A673 (cell line): ENCODE data around the gene HTN1. TPM values are rescaled to one million over a fixed set of nuclear protein-coding genes. Genes with fewer than 3 reads are reported as not detected.

Experiments used
- BruUV-seq: library from RNA; stranded (reverse); fragments of 400-500 nt; replicated peaks from 2 replicates; lab custom pipeline; 2021; lab: Mats Ljungman, UMichigan
- CTCF ChIA-PET: fragments of 300-600 bp; sonication (Branson Sonifier 250); formaldehyde crosslinking; loops from one replicate; lab custom pipeline; 2022; ENCODE audit warnings: antibody characterized with exemption; lab: Charles Lee
- POLR2A ChIA-PET: fragments of 300-600 bp; sonication (Branson Sonifier 250); formaldehyde crosslinking; loops from one replicate; lab custom pipeline; 2022; ENCODE audit warnings: antibody characterized with exemption; ENCODE audit not compliant: low non-redundant PET; lab: Charles Lee
- DNase-seq: peaks from one replicate; pipeline ENCODE4 v3.0.0-alpha.2; 2015; ENCODE audit warnings: low spot score
- H3K27ac ChIP-seq: fragments of 200-600 bp; sonication (generic); 2 replicates; pipeline ENCODE4 v1.5.1; 2016; ENCODE audit warnings: mixed run types, low read depth, mild to moderate bottlenecking, mixed read lengths, antibody characterized with exemption, low read length; ENCODE audit not compliant: poor library complexity, severe bottlenecking
- H3K27me3 ChIP-seq: fragments of 200-600 bp; sonication (generic); replicated peaks from 2 replicates; pipeline ENCODE4 v1.6.1; 2017; ENCODE audit warnings: mixed run types, low read depth, mild to moderate bottlenecking, mixed read lengths, antibody characterized with exemption, low read length; ENCODE audit not compliant: insufficient read depth, poor library complexity
- H3K36me3 ChIP-seq: fragments of 200-600 bp; sonication (generic); 2 replicates; pipeline ENCODE4 v1.6.1; 2016; ENCODE audit warnings: mixed run types, mild to moderate bottlenecking, mixed read lengths, antibody characterized with exemption, low read length; ENCODE audit not compliant: insufficient read depth, poor library complexity, severe bottlenecking
- H3K4me1 ChIP-seq: fragments of 200-600 bp; sonication (generic); 2 replicates; pipeline ENCODE4 v1.6.1; 2017; ENCODE audit warnings: mixed run types, mild to moderate bottlenecking, mixed read lengths, antibody characterized with exemption, low read length; ENCODE audit not compliant: insufficient read depth, poor library complexity, severe bottlenecking
- H3K4me3 ChIP-seq: fragments of 200-600 bp; sonication (generic); 2 replicates; pipeline ENCODE4 v1.5.1; 2016; ENCODE audit warnings: low read depth, mixed run types, mild to moderate bottlenecking, mixed read lengths, low read length; ENCODE audit not compliant: poor library complexity, severe bottlenecking
- H3K9me3 ChIP-seq: fragments of 200-600 bp; sonication (generic); 2 replicates; pipeline ENCODE4 v1.6.1; 2016; ENCODE audit warnings: mixed run types, low read depth, mild to moderate bottlenecking, mixed read lengths, antibody characterized with exemption, low read length; ENCODE audit not compliant: poor library complexity, severe bottlenecking
- EZH2 ChIP-seq: fragments of 200-600 bp; sonication (generic); IDR thresholded peaks from 2 replicates; pipeline ENCODE4 v1.6.1; 2017; ENCODE audit warnings: borderline replicate concordance, low read depth, mild to moderate bottlenecking, mixed read lengths, antibody characterized with exemption, low read length; ENCODE audit not compliant: poor library complexity, severe bottlenecking
- intact Hi-C: fragments of 100-400 bp; cut with micrococcal nuclease; formaldehyde crosslinking; loops from one replicate; pipeline ENCODE4 v1.10.0; 2022; ENCODE audit not compliant: unreplicated experiment
- total RNA-seq: library from RNA; stranded (reverse); gene quantifications from 2 replicates; pipeline ENCODE4 v1.2.3, GENCODE V29; 2021
- TF ChIP-seq, protein P1 (sequence below): fragments of 300-800, 200-600 bp; sonication (generic); conservative IDR thresholded peaks from 2 replicates; pipeline ENCODE4 v1.5.1; 2017; ENCODE audit warnings: low read depth, mild to moderate bottlenecking, antibody characterized with exemption, low read length, moderate library complexity, mixed read lengths

HTN1 gene
- total RNA-seq, 1 experiment from 2014 or later = not detected

DNA sequence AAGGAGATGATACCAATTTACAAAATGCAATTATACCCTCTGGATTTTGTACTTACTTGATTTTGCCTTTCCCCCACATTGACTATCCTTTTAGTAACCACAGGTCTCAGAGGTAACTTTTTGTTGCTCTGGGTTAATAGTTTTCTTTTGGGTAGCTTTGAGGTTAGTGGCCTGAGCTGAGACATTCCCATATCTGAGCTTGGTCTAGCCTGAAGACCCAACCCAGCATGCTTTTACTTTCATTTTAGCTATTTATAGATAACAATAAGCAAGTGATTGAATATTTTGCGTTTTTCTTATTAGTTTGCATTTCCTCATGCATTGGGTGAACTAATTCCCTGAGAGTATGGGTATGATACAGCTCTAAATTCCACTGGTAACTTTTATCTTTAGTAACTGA is 11.8 kb downstream of the HTN1 start:
- TF ChIP-seq EZH2 = no peak
- TF ChIP-seq, protein P1, sequence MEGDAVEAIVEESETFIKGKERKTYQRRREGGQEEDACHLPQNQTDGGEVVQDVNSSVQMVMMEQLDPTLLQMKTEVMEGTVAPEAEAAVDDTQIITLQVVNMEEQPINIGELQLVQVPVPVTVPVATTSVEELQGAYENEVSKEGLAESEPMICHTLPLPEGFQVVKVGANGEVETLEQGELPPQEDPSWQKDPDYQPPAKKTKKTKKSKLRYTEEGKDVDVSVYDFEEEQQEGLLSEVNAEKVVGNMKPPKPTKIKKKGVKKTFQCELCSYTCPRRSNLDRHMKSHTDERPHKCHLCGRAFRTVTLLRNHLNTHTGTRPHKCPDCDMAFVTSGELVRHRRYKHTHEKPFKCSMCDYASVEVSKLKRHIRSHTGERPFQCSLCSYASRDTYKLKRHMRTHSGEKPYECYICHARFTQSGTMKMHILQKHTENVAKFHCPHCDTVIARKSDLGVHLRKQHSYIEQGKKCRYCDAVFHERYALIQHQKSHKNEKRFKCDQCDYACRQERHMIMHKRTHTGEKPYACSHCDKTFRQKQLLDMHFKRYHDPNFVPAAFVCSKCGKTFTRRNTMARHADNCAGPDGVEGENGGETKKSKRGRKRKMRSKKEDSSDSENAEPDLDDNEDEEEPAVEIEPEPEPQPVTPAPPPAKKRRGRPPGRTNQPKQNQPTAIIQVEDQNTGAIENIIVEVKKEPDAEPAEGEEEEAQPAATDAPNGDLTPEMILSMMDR = no peak
- no TSS peak for BruUV-seq
- ChIA-PET POLR2A (no interaction called here), CTCF (no interaction called here)
- H3K36me3 ChIP-seq = no peaks in the 10 kb centered on the region
- intact Hi-C loops = no loop called here
- H3K4me3 ChIP-seq = no peak overlapping the region
- DNase-seq = no peak
- no peaks in the 10 kb centered on the region for H3K9me3 ChIP-seq
- H3K4me1 ChIP-seq = no peaks in the 10 kb centered on the region
- no peaks in the 10 kb centered on the region for H3K27me3 ChIP-seq
- H3K27ac ChIP-seq = no peak overlapping the region

DNA sequence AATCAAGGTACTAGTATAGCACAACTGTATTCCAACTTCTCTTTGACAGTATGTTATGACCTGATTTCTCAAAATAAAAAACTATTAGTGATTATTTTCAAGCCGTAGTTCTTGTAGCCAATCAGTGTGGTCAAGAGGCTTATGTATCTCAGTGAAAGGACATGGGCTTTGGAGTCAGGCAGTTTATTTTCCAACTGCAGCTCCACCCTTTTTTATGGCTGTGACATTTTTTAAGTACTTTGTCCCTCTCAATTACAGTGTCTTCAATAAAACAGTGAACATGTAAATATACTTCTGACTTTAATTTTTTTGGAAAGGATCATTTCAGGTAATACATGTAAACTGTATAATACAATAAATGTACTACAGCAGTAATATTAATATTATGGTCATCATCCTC is 30.0 kb downstream of the HTN1 start:
- intact Hi-C loops = no loop called here
- no peak for TF ChIP-seq EZH2
- no TSS peak for BruUV-seq
- Histone ChIP-seq H3K27ac (no peak overlapping the region), H3K4me3 (no peak overlapping the region), H3K36me3 (no peaks in the 10 kb centered on the region), H3K4me1 (no peaks in the 10 kb centered on the region), H3K9me3 (no peaks in the 10 kb centered on the region), H3K27me3 (no peaks in the 10 kb centered on the region)
- POLR2A ChIA-PET = no interaction called here
- no peak for DNase-seq
- CTCF ChIA-PET = no interaction called here

DNA sequence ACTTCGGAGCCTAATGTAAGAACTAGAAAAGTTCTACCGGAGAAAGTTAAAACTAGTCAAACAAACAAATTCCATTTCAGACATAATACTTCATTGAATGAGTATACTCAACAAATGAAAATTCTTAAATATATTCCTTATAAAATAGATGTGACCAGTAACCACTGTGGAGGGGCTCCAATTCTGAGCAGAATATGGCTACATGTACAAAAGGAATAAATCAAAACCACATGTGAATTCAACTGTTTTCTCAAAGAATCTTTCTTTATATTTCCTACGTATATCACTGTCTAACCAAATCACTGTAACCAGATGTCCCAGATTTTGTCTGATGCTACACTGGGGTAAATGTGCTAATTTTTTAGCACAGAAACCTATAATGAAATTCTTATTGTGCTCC is 49.0 kb downstream of the HTN1 start:
- CTCF ChIA-PET = no interaction called here
- H3K36me3 ChIP-seq = no peaks in the 10 kb centered on the region
- no peaks in the 10 kb centered on the region for H3K27me3 ChIP-seq
- H3K4me3 ChIP-seq = no peak overlapping the region
- no peaks in the 10 kb centered on the region for H3K4me1 ChIP-seq
- no TSS peak for BruUV-seq
- no peak overlapping the region for H3K27ac ChIP-seq
- no peaks in the 10 kb centered on the region for H3K9me3 ChIP-seq
- POLR2A ChIA-PET = no interaction called here
- TF ChIP-seq, protein P1 = no peak
- no peak for TF ChIP-seq EZH2
- no peak for DNase-seq
- intact Hi-C loops = no loop called here

Other genes starting within 250 kb of the HTN1 start
- gene SULT1E1, start 190.3 kb upstream of the HTN1 start, total RNA-seq = 13.4 and 16.0 TPM in 2 replicates
- gene CSN1S1, start 119.4 kb upstream of the HTN1 start, total RNA-seq = not detected in 2 replicates
- gene CSN2, start 84.7 kb upstream of the HTN1 start, total RNA-seq = not detected in 2 replicates
- not detected in 2 replicates for gene STATH, start 54.5 kb upstream of the HTN1 start, total RNA-seq
- not detected in 2 replicates for gene HTN3, start 22.0 kb upstream of the HTN1 start, total RNA-seq
- not detected in 2 replicates for gene PRR27, start 103.8 kb downstream of the HTN1 start, total RNA-seq
- not detected in 2 replicates for gene ODAM, start 145.3 kb downstream of the HTN1 start, total RNA-seq
- gene FDCSP, start 175.7 kb downstream of the HTN1 start, total RNA-seq = not detected in 2 replicates
- not detected in 2 replicates for gene CSN3, start 192.2 kb downstream of the HTN1 start, total RNA-seq